Aorta (tissue), 5 donors: ENCODE results near the gene ESR2. TPM values are rescaled to one million over a fixed set of nuclear protein-coding genes. Genes with fewer than 3 reads are reported as not detected.
A peak's percentile ranks its signal among the peaks of the same experiment; 100 is the strongest.

Source experiments
- ATAC-seq: fragments of 200-7000 bp; cut with Tn5 transposase; one replicate; pipeline ENCODE4 v1.9.1; 2022; ENCODE audit warnings: moderate library complexity; ENCODE audit not compliant: low FRiP score
- DNase-seq, 2 donors: peaks; one replicate each; pipeline ENCODE4 v3.0.0-alpha.2; 2020
- H3K27ac ChIP-seq, 2 donors: one replicate each; pipeline ENCODE4 v1.5.1; 2013; ENCODE audit warnings: low read length in 2 of 2, mild to moderate bottlenecking in 2 of 2, moderate library complexity in 2 of 2, control low read depth in 1 of 2, inconsistent platforms in 1 of 2, low read depth in 1 of 2
- H3K27me3 ChIP-seq, 2 donors: one replicate each; pipeline ENCODE4 v1.6.1; 2013; ENCODE audit warnings: control low read depth in 1 of 2, low read length in 1 of 2, mild to moderate bottlenecking in 1 of 2, moderate library complexity in 1 of 2; ENCODE audit not compliant: insufficient read depth in 2 of 2, control insufficient read depth in 1 of 2
- H3K36me3 ChIP-seq, 2 donors: one replicate each; pipeline ENCODE4 v1.6.1; 2013; ENCODE audit warnings: control low read depth in 1 of 2, low read length in 1 of 2, mild to moderate bottlenecking in 1 of 2; ENCODE audit not compliant: insufficient read depth in 2 of 2, control insufficient read depth in 1 of 2
- H3K4me1 ChIP-seq, 2 donors: one replicate each; pipeline ENCODE4 v1.6.1; 2013; ENCODE audit warnings: low read length in 2 of 2, control low read depth in 1 of 2, mild to moderate bottlenecking in 1 of 2, moderate library complexity in 1 of 2; ENCODE audit not compliant: insufficient read depth in 2 of 2, control insufficient read depth in 1 of 2
- H3K4me3 ChIP-seq, 2 donors: one replicate each; pipeline ENCODE4 v1.5.1; 2013; ENCODE audit warnings: low read length in 2 of 2, control low read depth in 1 of 2, mild to moderate bottlenecking in 1 of 2
- H3K9me3 ChIP-seq: one replicate; pipeline ENCODE4 v1.6.1; 2013; ENCODE audit warnings: mild to moderate bottlenecking, low read length; ENCODE audit not compliant: control insufficient read depth
- WGBS, 2 donors: extraction: QIAGEN DNeasy Blood & Tissue Kit; methylation state at CpG; one replicate each; pipeline ENCODE4 v1.1.7; 2013; 5-methylcytosine and 5-hydroxymethylcytosine counted together
- intact Hi-C, 2 donors: fragments of 100-400 bp; cut with DNase I; formaldehyde crosslinking; loops; one replicate each; pipeline versions ENCODE4 v1.14.2 to v1.15.0; 2022
- long read RNA-seq, 2 donors: library from polyadenylated mRNA; unstranded; transcript quantifications; one replicate each; pipeline ENCODE4 v2.0.0, GENCODE V29; 2020 to 2021
- polyA plus RNA-seq, 2 donors: library from polyadenylated mRNA; stranded (reverse); fragments of 200-250 nt; gene quantifications; one replicate each; pipeline ENCODE4 v1.2.3, GENCODE V29; 2013
- total RNA-seq, 2 donors: library from RNA; stranded (reverse); fragmentation: NEBNext Ultra II Directional; extraction: Animal tissue kit (Norgen Biotek cat#: 25700); gene quantifications; one replicate each; pipeline ENCODE4 v1.2.1, GENCODE V29; 2021
- donor health status: healthy with polysubstance abuse.
- donor health status: Bipolar disorder and iron deficiency.
- donor health status: DM: no; HTN: no; CAD: no.
- donor health status: DM: no; HTN: no; CAD: no.
- donor health status: DM: yes; HTN: yes; CAD: no.

Gene ESR2
- total RNA-seq (under 1 TPM; 0.10 to 0.27 TPM), polyA plus RNA-seq (not detected)
- long read RNA-seq, donor 1, partial matches to known transcripts = 0 of 22 reads
- long read RNA-seq, donor 1, other reads (novel, unspliced or antisense) = 22 of 22 reads
- long read RNA-seq, donor 2, partial matches to known transcripts = 0 of 20 reads
- long read RNA-seq, donor 2, other reads (novel, unspliced or antisense) = 20 of 20 reads

GRCh38 chr14:64293976-64294671, at the start of gene ESR2:
TSS of gene ESR2 (minus strand) at chr14:64294371. CDS start at chr14:64282985, 11,386 bp downstream.
- DNase-seq = peak in 1 of 2 donors; percentile 76
- peak; percentile 67 for ATAC-seq
- peaks cover 0 to 1% of the 10 kb centered on the region in 2 donors for H3K27me3 ChIP-seq
- peak within 1 kb of the TSS in 1 of 2 donors; percentile 11 for H3K4me3 ChIP-seq
- WGBS, 2 donors = 2% methylated on average over 49 of the region's 49 CpGs
- H3K36me3 ChIP-seq = no peaks in the 10 kb centered on the region
- H3K27ac ChIP-seq = no peak within 1 kb of the TSS
- no peaks in the 10 kb centered on the region for H3K9me3 ChIP-seq
- intact Hi-C loops = loop anchor here in 1 of 2 donors (10.0 kb wide), 3 partner anchors 129 to 279 kb away; no protein-coding TSS in a partner anchor
- H3K4me1 ChIP-seq = no peaks in the 10 kb centered on the region

GRCh38 chr14:64340560-64341196, 46.5 kb upstream of the ESR2 start:
- intact Hi-C loops = loop anchor here in 1 of 2 donors (5.0 kb wide), 1 partner anchor 47 kb away; the partner anchor contains the start of gene MTHFD1
- H3K36me3 ChIP-seq = no peaks in the 10 kb centered on the region
- H3K9me3 ChIP-seq = no peaks in the 10 kb centered on the region
- no peaks in the 10 kb centered on the region for H3K27me3 ChIP-seq
- H3K4me3 ChIP-seq = no peak overlapping the region
- no peak overlapping the region for H3K27ac ChIP-seq
- DNase-seq = no peak
- no peak for ATAC-seq
- WGBS, 2 donors = 96 to 97% methylated on average over 8 of the region's 8 CpGs
- no peaks in the 10 kb centered on the region for H3K4me1 ChIP-seq

- Histone ChIP-seq H3K27ac (peak overlapping the region in 1 of 2 donors; percentile 71), H3K36me3 (no peaks in the 10 kb centered on the region), H3K4me1 (no peaks in the 10 kb centered on the region), H3K9me3 (no peaks in the 10 kb centered on the region), H3K27me3 (no peaks in the 10 kb centered on the region), H3K4me3 (peak overlapping the region; percentile 47 to 51)
- 1 to 2% methylated on average over 28 to 49 of the region's 49 CpGs for WGBS, 2 donors
- peak; percentile 94 for ATAC-seq
- intact Hi-C loops = loop anchor here in 1 of 2 donors (2.0 kb wide), 1 partner anchor 128 kb away; no protein-coding TSS in a partner anchor
- DNase-seq = peak; percentile 95 to 97
These were observed 44.6 kb upstream of the ESR2 start for GRCh38 chr14:64338616-64339316.

GRCh38 chr14:64337888-64338615, 43.9 kb upstream of the ESR2 start:
- Histone ChIP-seq H3K27ac (peak overlapping the region in 1 of 2 donors; percentile 32), H3K27me3 (no peaks in the 10 kb centered on the region), H3K4me1 (no peaks in the 10 kb centered on the region), H3K36me3 (no peaks in the 10 kb centered on the region), H3K4me3 (peak overlapping the region; percentile 37 to 51), H3K9me3 (no peaks in the 10 kb centered on the region)
- DNase-seq = peak in 1 of 2 donors; percentile 72
- 0% methylated on average over 43 to 49 of the region's 49 CpGs for WGBS, 2 donors
- peak; percentile 87 for ATAC-seq
- intact Hi-C loops = loop anchor here in 1 of 2 donors (2.0 kb wide), 1 partner anchor 129 kb away; no protein-coding TSS in a partner anchor

GRCh38 chr14:64329149-64329548, 35.0 kb upstream of the ESR2 start:
- ATAC-seq (no peak), DNase-seq (no peak)
- WGBS, 2 donors = 79 to 82% methylated on average over 3 of the region's 3 CpGs
- Histone ChIP-seq H3K27me3 (no peaks in the 10 kb centered on the region), H3K27ac (no peak overlapping the region), H3K36me3 (no peaks in the 10 kb centered on the region), H3K4me3 (no peak overlapping the region), H3K9me3 (no peaks in the 10 kb centered on the region), H3K4me1 (no peaks in the 10 kb centered on the region)
- intact Hi-C loops = no loop called here

- H3K27me3 ChIP-seq = no peaks in the 10 kb centered on the region
- no peak overlapping the region for H3K4me3 ChIP-seq
- no peaks in the 10 kb centered on the region for H3K9me3 ChIP-seq
- intact Hi-C loops = no loop called here
- H3K27ac ChIP-seq = no peak overlapping the region
- DNase-seq = no peak
- ATAC-seq = no peak
- 85 to 95% methylated on average over 2 of the region's 2 CpGs for WGBS, 2 donors
- H3K4me1 ChIP-seq = no peaks in the 10 kb centered on the region
- no peaks in the 10 kb centered on the region for H3K36me3 ChIP-seq
These were observed 32.3 kb upstream of the ESR2 start for GRCh38 chr14:64326502-64326901.

- intact Hi-C loops = no loop called here
- H3K36me3 ChIP-seq = no peaks in the 10 kb centered on the region
- DNase-seq (no peak), ATAC-seq (no peak)
- no peaks in the 10 kb centered on the region for H3K4me1 ChIP-seq
- H3K4me3 ChIP-seq = no peak overlapping the region
- 69 to 77% methylated on average over 1 of the region's 1 CpG for WGBS, 2 donors
- no peak overlapping the region for H3K27ac ChIP-seq
- H3K9me3 ChIP-seq = no peaks in the 10 kb centered on the region
- no peaks in the 10 kb centered on the region for H3K27me3 ChIP-seq
These were observed 30.7 kb upstream of the ESR2 start for GRCh38 chr14:64324895-64325294.

- Histone ChIP-seq H3K36me3 (no peaks in the 10 kb centered on the region), H3K27me3 (no peaks in the 10 kb centered on the region), H3K4me1 (no peaks in the 10 kb centered on the region), H3K9me3 (no peaks in the 10 kb centered on the region), H3K27ac (no peak overlapping the region), H3K4me3 (no peak overlapping the region)
- no peak for DNase-seq
- no peak for ATAC-seq
- intact Hi-C loops = no loop called here
- 50 to 52% methylated on average over 1 of the region's 1 CpG for WGBS, 2 donors
These were observed 30.3 kb upstream of the ESR2 start for GRCh38 chr14:64324461-64324860.
